Small intestine (tissue), 7 donors: ENCODE measurements around the gene BCO2. TPM values are rescaled to one million over a fixed set of nuclear protein-coding genes. Genes with fewer than 3 reads are reported as not detected.

Experiments used
- DNase-seq, 2 donors: peaks; one replicate each; pipeline versions ENCODE4 v3.0.0 to v3.0.0-alpha.2; 2013
- FAIRE-seq: peaks from 2 replicates; lab custom pipeline; 2012; peaks lifted over from hg19 to GRCh38; lab: Jason Lieb, UNC
- H3K27ac ChIP-seq, 3 donors: one replicate each; pipeline ENCODE4 v1.5.1; 2013; ENCODE audit warnings: low read length in 2 of 3, mild to moderate bottlenecking in 2 of 3, control low read depth in 1 of 3, inconsistent platforms in 1 of 3, low read depth in 1 of 3, moderate library complexity in 1 of 3
- H3K27me3 ChIP-seq, 3 donors: one replicate each; pipeline ENCODE4 v1.6.1; 2013; ENCODE audit warnings: low read length in 3 of 3, inconsistent platforms in 1 of 3; ENCODE audit not compliant: control insufficient read depth in 3 of 3, insufficient read depth in 3 of 3
- H3K36me3 ChIP-seq, 3 donors: one replicate each; pipeline ENCODE4 v1.6.1; 2013; ENCODE audit warnings: low read length in 3 of 3, inconsistent platforms in 1 of 3, low read depth in 1 of 3, mild to moderate bottlenecking in 1 of 3, moderate library complexity in 1 of 3; ENCODE audit not compliant: control insufficient read depth in 3 of 3, insufficient read depth in 2 of 3
- H3K4me1 ChIP-seq, 3 donors: one replicate each; pipeline ENCODE4 v1.6.1; 2013; ENCODE audit warnings: low read length in 2 of 3, inconsistent platforms in 1 of 3, low read depth in 1 of 3, mild to moderate bottlenecking in 1 of 3, moderate library complexity in 1 of 3; ENCODE audit not compliant: control insufficient read depth in 3 of 3, insufficient read depth in 2 of 3
- H3K4me3 ChIP-seq, 3 donors: one replicate each; pipeline ENCODE4 v1.5.1; 2013; ENCODE audit warnings: low read length in 3 of 3, control low read depth in 1 of 3, inconsistent platforms in 1 of 3, low read depth in 1 of 3, mild to moderate bottlenecking in 1 of 3, moderate library complexity in 1 of 3
- H3K9me3 ChIP-seq, 2 donors: one replicate each; pipeline ENCODE4 v1.6.1; 2013; ENCODE audit warnings: low read depth in 1 of 2, low read length in 1 of 2; ENCODE audit not compliant: control insufficient read depth in 2 of 2, insufficient read depth in 1 of 2
- WGBS, 3 donors: extraction: QIAGEN DNeasy Blood & Tissue Kit; methylation state at CpG; one replicate each; pipeline ENCODE4 v1.1.7; 2013; 5-methylcytosine and 5-hydroxymethylcytosine counted together
- polyA plus RNA-seq, 4 donors: library from polyadenylated mRNA; stranded (reverse) in 3 of 4; unstranded in 1 of 4; fragments of 200-250 nt in 3 of 4; fragments of 120-200 nt in 1 of 4; gene quantifications; one replicate each; pipeline versions ENCODE4 v1.2.1 to v1.2.3, GENCODE V29; 2013
- donor health status: healthy with polysubstance abuse.
- donor health status: control.
- donor health status: control.
- donor health status: Bipolar disorder and iron deficiency.
- donor health status: healthy.

Gene BCO2
- polyA plus RNA-seq, 4 donors, result 1.1 to 11.6 (median 7.6) TPM

DNA sequence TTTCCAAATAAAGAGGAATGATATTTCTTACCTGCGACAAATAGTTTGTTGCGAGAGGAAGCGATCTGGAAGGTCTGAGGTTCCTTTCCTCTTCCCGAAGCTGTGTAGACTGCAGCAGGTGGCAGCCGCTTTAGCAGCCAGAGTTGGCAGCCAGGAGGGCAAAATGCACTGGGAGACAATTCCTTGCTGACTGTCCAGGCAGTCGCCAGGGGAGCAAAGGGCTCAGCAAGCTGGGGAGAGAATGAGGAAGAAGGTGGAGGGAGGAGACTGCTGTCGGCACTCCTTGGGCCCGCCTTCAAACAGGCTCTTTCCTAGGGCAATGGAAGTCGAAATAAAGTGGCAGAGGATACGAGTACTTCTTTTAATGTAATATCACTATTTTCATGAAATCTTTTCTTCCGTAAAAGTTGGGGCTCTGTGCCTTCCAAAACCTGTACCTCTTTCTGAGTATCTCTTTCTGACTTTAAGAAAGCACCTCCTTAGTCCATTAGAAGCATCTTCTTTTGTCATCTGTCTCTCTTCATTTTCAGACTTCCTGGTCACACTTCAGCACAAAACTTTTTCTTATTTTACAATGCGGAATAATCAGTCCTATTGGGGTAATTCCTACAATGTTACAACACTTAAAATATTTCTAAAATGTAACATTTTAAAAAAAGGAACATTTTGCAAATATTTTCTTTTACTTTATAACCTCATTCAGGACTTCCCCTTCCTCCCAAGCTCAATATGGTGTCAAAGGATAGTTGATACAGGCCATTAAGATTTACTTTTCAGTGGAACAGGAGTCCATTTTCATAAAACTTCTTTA lies 11.2 kb upstream of the BCO2 start, which contains the start of gene IL18:
Gene IL18, minus strand, starts transcription at position 220 of the 811 bp plus-strand sequence. CDS start 9,041 bp downstream, outside the sequence.
- Histone ChIP-seq H3K27me3 (no peaks in the 10 kb centered on the region), H3K4me3 (peak within 1 kb of the TSS in 2 of 3 donors; percentile 45)
- peak; percentile 80 to 95 for DNase-seq

DNA sequence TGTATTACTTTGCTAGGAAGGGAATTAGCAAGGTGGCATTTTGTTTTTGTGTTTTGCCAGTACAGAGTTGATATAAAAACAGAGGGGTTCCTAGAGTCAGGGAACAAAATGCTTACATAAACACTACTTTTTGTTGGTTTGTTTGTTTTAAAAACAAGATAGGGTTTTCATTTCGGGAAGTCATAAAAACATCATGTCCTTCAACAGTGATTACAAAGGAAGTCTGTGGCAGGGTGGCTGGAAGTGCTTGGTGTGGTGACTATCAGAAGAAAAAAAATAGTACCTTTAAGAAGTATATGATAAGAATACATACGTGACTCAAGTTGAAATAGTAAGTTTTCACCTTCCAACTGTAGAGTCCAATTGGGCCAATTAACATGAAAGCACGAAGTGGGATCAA lies 10.3 kb upstream of the BCO2 start:
- Histone ChIP-seq H3K4me1 (peaks cover 2 to 10% (median 7%) of the 10 kb centered on the region in 3 donors), H3K27me3 (no peaks in the 10 kb centered on the region), H3K4me3 (no peak overlapping the region), H3K27ac (peak overlapping the region in 1 of 3 donors; percentile 83), H3K36me3 (no peaks in the 10 kb centered on the region), H3K9me3 (no peaks in the 10 kb centered on the region)
- DNase-seq, result peak in 1 of 2 donors; percentile 14
- no peak for FAIRE-seq
- WGBS, 3 donors, result 49 to 63% (median 58%) methylated on average over 3 of the region's 3 CpGs

More for the DNA sequence above, 11.2 kb upstream of the BCO2 start, which contains the start of gene IL18:
- peaks cover 2 to 10% (median 7%) of the 10 kb centered on the region in 3 donors for H3K4me1 ChIP-seq
- H3K36me3 ChIP-seq, result no peaks in the 10 kb centered on the region
- H3K9me3 ChIP-seq, result no peaks in the 10 kb centered on the region
- WGBS, 3 donors, result 14 to 48% (median 25%) methylated on average over 12 of the region's 12 CpGs
- FAIRE-seq, result no peak
- peak within 1 kb of the TSS; percentile 73 to 86 (median 83) for H3K27ac ChIP-seq

DNA sequence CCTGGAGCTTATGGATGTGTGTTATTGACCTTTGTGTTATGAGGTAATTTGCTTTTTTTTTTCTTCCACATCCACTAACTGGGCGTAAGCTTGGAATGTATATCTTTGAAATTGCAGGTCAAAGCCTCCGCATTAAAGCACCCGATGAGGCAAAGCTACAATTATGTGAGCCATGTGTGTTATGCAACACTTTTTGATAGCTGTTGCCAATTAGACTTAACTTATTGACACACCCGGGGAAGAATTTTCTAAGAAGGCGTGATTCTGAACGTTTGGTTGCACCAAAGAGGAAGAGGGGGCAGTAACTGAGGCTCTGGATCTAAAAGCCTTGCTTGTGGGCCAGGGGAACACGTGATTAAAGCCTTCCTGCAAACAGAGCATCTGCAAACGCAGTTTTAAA lies 8.8 kb upstream of the BCO2 start:
- Histone ChIP-seq H3K4me1 (peaks cover 2 to 10% (median 4%) of the 10 kb centered on the region in 3 donors), H3K36me3 (no peaks in the 10 kb centered on the region), H3K27me3 (no peaks in the 10 kb centered on the region), H3K4me3 (no peak overlapping the region), H3K27ac (peak overlapping the region; percentile 45 to 84 (median 83)), H3K9me3 (no peaks in the 10 kb centered on the region)
- WGBS, 3 donors, result 16 to 57% (median 37%) methylated on average over 8 of the region's 8 CpGs
- DNase-seq, result peak; percentile 88 to 95
- no peak for FAIRE-seq

DNA sequence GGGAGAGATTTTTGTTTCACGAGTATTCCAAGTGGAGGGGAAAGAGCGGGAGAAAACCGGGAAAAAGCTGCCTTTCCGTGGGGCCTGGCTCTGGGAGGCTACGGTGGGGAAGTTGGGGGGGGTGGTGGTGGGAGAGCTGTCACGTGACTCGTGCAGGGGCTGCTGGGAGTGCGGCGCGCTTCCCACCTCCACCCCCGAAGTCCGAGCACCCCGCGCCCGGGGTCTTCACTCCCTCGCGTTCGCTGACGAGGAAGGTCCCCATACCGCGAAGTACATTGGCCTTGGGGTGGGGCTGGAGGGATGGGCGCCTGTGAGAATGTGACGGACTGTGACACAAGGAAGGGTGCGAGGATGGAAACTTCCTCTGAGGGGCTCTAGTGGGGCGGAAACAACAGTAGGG lies 8.2 kb upstream of the BCO2 start, which contains the start of gene TEX12:
Gene TEX12, plus strand, starts transcription at position 228 of the 400 bp plus-strand sequence. CDS start 1,897 bp downstream, outside the sequence.
- DNase-seq (no peak), FAIRE-seq (no peak)
- 86 to 87% (median 87%) methylated on average over 24 to 25 of the region's 25 CpGs for WGBS, 3 donors
- Histone ChIP-seq H3K27ac (peak within 1 kb of the TSS; percentile 45 to 84 (median 83)), H3K4me3 (no peak within 1 kb of the TSS), H3K27me3 (no peaks in the 10 kb centered on the region), H3K36me3 (no peaks in the 10 kb centered on the region), H3K9me3 (no peaks in the 10 kb centered on the region), H3K4me1 (peaks cover 2 to 10% (median 4%) of the 10 kb centered on the region in 3 donors)

DNA sequence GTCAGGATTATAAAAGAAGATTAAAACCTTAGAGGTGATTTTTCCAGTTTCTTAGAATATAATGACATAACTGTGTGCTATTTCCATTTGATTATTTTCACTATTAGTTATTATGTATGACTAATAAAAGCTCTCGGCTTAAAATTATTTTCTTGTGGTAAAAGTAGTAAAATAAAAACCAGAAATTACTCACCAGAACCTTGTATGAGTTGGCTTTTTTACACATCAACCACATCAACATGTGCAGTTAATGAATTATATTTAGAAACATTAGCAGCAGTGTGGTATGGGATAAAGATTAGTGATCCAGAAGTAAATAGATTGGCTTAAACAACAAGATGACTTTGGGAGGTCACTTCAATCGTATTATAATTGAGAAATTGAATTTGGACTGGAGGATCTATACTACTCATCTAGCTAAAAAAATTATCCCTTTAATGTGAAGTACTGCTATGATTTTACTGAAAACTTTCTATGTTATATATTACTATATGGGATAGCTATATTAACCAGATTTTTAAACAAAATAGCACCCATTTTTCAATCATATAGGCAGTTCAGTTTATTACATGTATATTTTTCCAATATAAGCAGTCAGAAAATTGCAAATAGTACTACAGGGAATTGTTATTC lies 2.8 kb upstream of the BCO2 start:
- Histone ChIP-seq H3K27me3 (no peaks in the 10 kb centered on the region), H3K27ac (no peak overlapping the region), H3K4me3 (no peak overlapping the region), H3K9me3 (no peaks in the 10 kb centered on the region), H3K36me3 (no peaks in the 10 kb centered on the region), H3K4me1 (peaks cover 3 to 11% (median 3%) of the 10 kb centered on the region in 3 donors)
- DNase-seq (no peak), FAIRE-seq (no peak)
- 60 to 78% (median 64%) methylated on average over 2 of the region's 2 CpGs for WGBS, 3 donors

DNA sequence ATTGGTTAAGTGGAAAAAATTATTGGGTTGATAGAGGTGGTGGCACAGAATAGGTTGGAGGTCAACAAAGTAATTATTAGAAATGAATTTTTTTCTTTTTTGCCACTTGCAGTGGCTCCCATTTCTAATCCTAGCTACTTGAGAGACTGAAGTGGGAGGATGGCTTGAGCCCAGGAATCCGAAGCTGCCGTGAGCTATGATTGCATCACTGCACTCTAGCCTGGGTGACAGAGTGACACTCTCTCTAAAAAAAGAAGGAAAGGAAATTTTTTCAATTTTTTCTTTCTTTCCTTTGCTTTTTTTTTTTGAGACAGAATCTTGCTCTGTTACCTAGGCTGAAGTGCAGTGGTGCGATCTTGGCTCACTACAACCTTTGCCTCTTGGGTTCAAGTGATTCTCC lies 2.2 kb upstream of the BCO2 start:
- DNase-seq (no peak), FAIRE-seq (no peak)
- Histone ChIP-seq H3K27me3 (no peaks in the 10 kb centered on the region), H3K36me3 (no peaks in the 10 kb centered on the region), H3K27ac (no peak overlapping the region), H3K4me3 (no peak overlapping the region), H3K4me1 (peaks cover 3 to 11% (median 3%) of the 10 kb centered on the region in 3 donors), H3K9me3 (no peaks in the 10 kb centered on the region)
- WGBS, 3 donors, result 73 to 87% (median 80%) methylated on average over 3 of the region's 3 CpGs

DNA sequence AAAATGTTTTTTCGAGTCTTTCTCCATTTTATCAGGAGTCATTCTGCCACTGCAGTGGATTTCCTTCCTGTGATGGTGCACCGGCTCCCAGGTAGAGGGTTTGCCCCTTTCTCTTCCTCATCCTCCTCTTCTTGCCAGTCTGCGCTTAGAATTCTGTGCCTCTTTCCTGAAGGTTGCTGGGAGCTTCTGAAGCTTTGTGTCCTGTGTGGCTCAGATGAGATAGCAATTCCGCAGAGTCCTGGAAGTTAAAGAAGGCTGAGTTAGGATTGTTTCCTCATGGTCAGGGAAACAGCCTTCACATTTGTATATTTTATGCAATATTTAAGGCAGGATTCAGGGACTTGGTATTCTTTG lies 264 bp downstream of the BCO2 start:
- Histone ChIP-seq H3K4me3 (peak overlapping the region in 1 of 3 donors; percentile 49), H3K27ac (peak overlapping the region in 2 of 3 donors; percentile 57 to 80), H3K27me3 (no peaks in the 10 kb centered on the region), H3K36me3 (no peaks in the 10 kb centered on the region), H3K4me1 (peaks cover 3 to 11% (median 3%) of the 10 kb centered on the region in 3 donors), H3K9me3 (no peaks in the 10 kb centered on the region)
- FAIRE-seq (no peak), DNase-seq (no peak)
- WGBS, 3 donors, result 13 to 16% (median 15%) methylated on average over 4 of the region's 4 CpGs

DNA sequence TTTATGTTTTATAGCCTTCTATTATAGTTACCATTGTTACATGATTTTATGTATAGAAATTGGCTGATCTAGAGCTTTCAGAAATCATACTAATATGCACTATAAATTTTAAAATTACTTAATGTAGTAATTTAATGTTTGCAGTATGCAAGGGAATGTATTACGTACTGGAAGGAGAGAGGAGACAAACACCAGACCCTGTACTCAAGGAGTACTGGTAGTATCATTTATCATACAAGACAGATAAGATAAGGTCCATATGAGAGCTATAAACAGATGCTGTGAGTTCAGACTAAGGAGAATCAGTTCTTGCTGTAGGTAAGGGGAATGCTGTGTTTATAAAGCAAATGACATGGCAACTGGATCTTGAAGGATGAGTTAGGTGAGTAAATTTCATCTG lies 765 bp downstream of the BCO2 start:
- WGBS, 3 donors, result 50 to 65% (median 52%) methylated on average over 1 of the region's 1 CpG
- no peaks in the 10 kb centered on the region for H3K36me3 ChIP-seq
- H3K9me3 ChIP-seq, result no peaks in the 10 kb centered on the region
- DNase-seq (peak in 1 of 2 donors; percentile 49), FAIRE-seq (no peak)
- no peaks in the 10 kb centered on the region for H3K27me3 ChIP-seq
- H3K27ac ChIP-seq, result peak overlapping the region in 1 of 3 donors; percentile 80
- H3K4me1 ChIP-seq, result peaks cover 3 to 11% (median 3%) of the 10 kb centered on the region in 3 donors
- H3K4me3 ChIP-seq, result no peak overlapping the region
